DMS53 treated with DMSO at 0.1 percent for 48 hours (cell line): ENCODE results near the gene TMSB4Y.

ENCODE experiments used
- DNase-seq: peaks from one replicate; lab custom pipeline; 2025; ENCODE audit not compliant: unreplicated experiment; lab: John Stamatoyannopoulos, UW

The TMSB4Y gene

DNA sequence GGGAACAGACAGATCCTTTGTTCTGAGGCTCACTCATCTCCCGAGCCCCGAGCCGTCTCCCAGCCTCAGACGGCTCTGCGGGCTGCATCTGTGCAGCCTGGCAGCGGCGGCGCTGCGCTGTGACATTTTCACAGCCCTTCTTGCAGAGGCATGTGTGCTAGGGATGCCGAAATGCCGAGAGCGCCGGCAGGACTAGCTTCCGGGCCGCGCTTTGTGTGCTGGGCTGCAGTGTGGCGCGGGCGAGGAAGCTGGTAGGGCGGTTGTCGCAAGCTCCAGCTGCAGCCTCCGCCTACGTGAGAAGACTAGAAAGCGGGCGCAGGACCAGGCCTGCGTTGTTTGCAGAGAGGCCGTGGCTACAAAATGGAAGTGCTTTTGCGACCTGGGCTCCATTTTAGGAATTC is at the start of gene TMSB4Y:
TMSB4Y (plus strand) TSS at position 332 of the 401 bp plus-strand sequence.
- no peak for DNase-seq

DNA sequence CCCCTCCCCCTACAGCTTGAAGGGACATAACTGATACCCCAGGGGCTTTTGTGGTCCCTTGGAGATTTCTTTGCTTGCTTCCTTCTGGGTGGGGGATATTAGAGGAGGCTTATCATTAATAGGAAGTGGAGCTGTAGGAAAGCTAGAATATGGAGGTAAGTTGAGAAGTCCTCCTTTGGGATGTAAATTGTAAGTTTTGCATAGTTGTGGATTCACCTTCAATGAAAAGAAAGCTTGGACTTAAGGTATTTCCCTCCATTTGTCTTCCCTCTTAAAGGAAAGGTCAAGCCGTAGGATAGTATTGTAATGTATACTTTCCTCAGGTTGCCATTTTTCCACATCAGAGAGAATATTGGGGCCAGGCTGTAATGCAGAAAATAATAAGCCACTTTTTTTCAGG is 39.5 kb upstream of the TMSB4Y start:
- DNase-seq: no peak

DNA sequence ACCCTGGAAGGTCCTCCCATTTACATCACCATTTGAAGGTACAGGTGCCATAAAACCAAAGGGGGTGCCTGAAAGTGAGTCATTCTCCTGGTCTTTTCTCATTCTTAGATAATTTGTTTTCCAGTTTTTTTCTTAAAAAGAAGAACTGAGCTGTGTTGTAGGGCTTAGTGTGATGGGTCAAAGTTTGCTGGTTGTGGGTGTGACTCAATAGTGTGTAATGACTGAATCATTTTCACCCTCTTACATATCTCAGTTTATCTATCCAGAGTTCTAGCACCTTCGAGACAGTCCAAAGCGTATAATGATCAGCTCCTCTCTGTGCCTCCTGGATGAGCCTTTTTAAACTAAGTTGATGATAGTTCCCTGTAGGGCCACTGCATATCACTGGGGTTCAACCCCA is 32.6 kb upstream of the TMSB4Y start:
- no peak for DNase-seq

DNA sequence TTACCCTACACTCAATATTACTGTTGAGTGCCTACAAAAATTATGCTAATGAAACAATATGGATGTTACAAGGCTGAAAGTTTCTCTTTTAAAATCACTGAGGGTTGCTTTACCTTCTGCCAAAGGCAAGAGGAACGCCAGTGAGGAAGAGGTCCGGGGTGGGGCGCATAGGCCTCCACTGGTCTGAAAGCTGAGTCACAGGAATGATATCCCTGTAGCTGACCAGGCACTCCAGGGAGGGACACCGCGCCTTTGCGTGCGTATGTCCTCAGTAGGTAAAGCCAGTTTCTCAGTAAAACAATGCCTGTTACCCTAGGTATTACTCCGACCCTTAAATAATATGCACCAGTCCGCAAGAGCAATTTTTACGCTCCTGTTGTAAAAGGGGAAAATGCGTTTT is 1.4 kb upstream of the TMSB4Y start:
- DNase-seq: no peak

DNA sequence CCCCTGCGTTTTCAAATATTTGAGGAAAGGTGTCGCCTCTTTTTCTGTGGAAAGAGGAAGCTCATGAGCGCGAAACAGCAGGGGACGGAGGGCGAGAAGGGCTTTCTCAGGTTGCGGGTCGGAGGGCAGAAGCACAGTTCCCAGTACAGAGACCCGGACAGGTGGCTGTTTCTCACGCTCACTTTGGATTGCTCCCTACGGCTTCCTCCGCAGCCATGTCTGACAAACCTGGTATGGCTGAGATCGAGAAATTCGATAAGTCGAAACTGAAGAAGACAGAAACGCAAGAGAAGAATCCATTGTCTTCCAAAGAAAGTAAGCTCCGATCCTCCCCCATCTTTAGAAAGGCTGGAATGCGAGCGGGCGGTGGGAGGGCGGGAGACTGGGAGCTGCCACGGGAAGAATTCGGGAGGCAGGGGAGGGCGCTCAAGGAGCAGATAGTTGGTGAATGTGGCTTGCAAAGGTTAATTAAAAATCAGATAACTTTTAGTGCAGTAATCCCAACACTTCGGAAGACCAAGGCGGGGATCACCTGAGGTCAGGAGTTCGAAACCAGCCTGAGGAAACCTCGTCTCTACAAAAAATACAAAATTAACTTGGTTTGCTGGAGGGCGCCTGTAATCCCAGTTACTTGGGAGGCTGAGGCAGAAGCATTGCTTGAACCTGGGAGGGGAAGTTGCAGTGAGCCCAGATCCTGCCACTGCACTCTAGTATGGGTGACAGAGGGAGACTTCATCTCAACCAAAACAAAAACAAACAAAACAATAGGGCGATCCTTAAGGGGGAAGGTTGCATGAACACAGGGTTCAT is 627 bp downstream of the TMSB4Y start:
- DNase-seq: no peak

DNA sequence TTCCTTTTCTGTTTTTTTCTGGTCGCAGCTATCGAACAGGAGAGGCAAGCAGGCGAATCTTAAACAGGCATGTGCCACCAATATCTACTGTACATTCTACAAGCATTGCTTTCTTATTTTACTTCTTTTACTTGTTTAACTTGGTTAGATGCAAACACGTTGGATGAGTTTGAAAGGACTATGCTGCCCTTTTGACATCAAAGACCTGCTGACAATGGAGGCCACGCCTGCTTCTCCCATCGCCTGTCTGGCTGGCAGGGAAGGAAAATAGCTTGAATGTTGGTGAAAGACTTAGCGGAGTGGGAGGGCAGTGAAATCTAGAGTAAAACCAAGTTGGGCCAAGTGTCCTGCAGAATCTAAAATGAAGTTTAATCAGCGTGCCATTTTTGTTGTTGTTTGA is 1.5 kb downstream of the TMSB4Y start:
- no peak for DNase-seq

DNA sequence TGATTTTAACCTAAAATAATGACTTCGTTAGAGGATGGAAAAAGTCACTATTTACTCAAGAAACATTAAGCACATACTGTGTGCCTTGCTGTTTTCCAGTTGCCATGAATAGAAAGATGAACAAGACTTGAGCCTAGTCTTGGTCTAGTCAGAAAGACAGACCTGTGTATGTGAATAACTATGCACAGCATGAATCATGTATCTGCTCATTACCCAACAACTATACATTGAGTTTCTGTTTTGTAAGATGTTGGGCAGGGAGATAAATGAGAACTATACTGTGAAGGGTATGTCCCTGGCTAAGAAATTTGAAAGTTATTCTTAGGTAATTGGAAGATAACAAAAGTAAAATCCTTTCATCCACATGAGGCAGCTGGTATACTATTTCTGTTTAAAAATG is 4.3 kb downstream of the TMSB4Y start:
- no peak for DNase-seq

DNA sequence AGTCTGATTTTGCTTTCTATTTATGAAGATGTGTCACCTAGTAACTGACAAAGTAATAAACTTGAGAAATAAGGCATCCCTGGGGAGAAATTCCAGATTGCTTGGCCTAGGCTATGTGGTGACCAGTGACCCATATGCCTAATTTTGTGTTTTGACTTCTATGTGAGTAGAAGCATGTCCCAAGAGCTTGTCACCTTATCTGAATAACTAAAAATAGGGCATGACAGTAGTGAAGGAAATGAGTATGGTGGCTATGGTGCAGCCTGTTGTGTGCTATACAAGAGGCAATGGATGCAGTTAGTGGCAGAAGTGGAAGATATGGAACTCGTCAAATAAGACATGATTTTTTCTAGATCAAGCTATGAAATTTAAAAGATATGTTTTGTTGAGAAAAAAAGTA is 15.3 kb downstream of the TMSB4Y start:
- no peak for DNase-seq

DNA sequence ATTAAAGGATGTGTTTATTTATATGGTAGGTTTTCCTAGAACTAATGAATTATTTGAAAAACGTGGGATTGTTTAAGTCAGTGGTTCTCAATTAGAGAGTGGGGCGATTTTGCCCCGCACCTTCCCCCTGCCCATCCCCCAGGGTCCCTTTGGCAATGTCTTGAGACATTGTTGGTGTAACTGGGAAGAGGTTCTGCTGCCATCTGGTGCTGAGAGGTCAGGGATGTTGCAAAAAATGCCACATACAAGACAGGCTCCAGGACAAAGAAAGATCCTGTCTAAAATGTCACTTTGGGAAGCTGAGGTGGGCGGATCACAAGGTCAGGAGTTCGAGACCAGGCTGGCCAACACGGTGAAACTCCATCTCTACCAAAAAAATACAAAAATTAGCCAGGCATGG is 25.8 kb downstream of the TMSB4Y start:
- DNase-seq: no peak

DNA sequence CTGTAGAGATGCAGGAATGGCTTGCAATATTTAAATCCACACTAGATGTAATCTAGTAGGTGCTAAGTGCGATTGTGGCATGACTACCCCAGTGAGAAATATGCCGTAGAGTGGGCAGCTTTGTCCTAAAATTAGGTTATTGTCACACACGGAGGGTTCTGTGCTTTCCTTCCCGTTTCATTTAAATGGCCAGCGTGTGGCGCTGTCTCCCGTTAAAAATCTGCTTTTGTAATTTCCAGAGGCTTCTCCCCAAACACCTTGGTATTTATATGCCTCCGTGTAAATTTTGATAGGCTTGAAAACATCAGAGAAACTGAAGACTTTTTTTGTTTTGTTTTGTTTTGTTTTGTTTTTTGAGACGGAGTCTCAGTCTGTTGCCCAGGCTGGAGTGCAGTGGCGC is 34.9 kb downstream of the TMSB4Y start:
- DNase-seq: no peak

DNA sequence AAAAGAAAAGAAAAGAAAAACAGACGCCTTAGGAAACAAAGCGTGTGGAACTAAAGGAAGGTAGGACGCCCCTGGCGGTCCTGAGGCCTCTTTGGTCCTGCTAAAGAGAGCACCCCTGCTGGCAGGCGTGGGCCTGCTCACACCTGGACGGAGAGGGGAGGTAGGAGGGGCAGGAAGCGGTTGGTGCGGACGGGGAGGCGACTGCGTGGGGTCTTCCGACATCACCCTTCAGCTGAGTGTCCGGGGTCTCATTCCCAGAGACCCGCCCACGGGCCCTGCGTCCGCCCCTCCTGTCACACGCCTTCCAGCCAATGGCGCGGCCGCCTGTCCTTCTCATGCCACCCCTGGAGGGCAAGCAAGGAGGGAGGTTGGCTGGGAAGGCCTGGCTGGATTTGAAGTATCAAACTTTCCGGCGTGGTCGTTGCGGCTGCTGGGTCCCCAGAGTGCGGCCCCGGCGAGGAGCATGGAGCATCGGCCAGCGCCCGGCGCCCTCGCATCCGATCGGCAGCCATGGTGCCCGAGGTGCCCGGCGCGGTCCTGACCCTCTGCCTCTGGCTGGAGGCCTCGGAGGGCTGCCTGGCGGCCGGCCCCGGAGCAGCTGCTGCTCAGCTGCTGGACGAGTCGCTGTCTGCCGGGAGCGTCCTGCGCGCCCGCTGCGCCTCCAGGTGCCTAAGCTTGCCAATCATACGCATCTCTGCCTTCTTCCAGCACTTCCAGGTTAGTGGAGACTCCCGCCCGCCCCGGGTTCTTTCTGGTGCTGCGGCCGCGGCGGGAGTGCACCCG is 47.8 kb downstream of the TMSB4Y start:
- DNase-seq: no peak

DNA sequence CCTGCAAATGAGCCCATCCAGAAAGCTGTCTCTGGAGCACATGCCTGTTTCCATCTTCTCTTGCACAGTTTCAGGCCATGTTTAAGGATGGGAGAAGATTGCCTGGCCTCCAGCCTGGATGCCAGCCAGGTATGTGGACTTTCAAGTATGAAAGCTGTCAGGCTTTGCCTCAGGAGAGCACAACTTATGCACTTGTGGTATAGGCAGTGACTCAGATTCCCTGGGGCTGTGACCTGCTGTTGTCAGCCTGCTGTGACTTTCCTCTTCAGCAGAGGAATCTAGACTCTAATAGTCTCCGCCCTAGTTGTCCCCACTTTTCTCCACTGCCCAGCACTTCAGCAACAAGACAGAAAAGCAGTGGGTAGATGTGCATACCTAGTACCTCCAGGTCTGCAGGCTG is 51.0 kb downstream of the TMSB4Y start:
- DNase-seq: no peak
